Transverse colon (tissue), 4 donors: ENCODE data around the gene SPRN. TPM values are rescaled to one million over a fixed set of nuclear protein-coding genes. Genes with fewer than 3 reads are reported as not detected.

Experiments
- DNase-seq: peaks from one replicate; pipeline ENCODE4 v3.0.0-alpha.2; 2019
- H3K27ac ChIP-seq, 4 donors: fragments of 200-600 bp; sonication (generic); 2 replicates each; pipeline ENCODE4 v1.5.1; 2016 to 2018; ENCODE audit warnings: inconsistent platforms in 4 of 4
- H3K27me3 ChIP-seq: fragments of 200-600 bp; sonication (generic); 2 replicates; pipeline ENCODE4 v1.5.1; 2017; ENCODE audit warnings: inconsistent platforms
- H3K36me3 ChIP-seq, 4 donors: fragments of 200-600 bp; sonication (generic); 2 replicates each; pipeline ENCODE4 v1.5.1; 2017 to 2019; ENCODE audit warnings: inconsistent platforms in 4 of 4
- H3K4me1 ChIP-seq, 4 donors: fragments of 200-600 bp; sonication (generic); 2 replicates each; pipeline ENCODE4 v1.5.1; 2017 to 2020; ENCODE audit warnings: inconsistent platforms in 4 of 4
- H3K4me3 ChIP-seq, 4 donors: fragments of 200-600 bp; sonication (generic); 1 replicate in 1 of 4; 2 replicates in 3 of 4; pipeline versions ENCODE4 v1.5.1 to v1.6.1; 2017 to 2019; ENCODE audit warnings: inconsistent platforms in 4 of 4
- H3K9me3 ChIP-seq, 2 donors: fragments of 200-600 bp; sonication (generic); 2 replicates each; pipeline ENCODE4 v1.5.1; 2017 to 2019; ENCODE audit warnings: inconsistent platforms in 2 of 2
- CTCF ChIP-seq, 5 experiments: fragments of 200-600 bp in 3 of 5; fragments of 450-650 bp in 2 of 5; sonication (generic) in 3 of 5; IDR thresholded peaks; 1 replicate in 2 of 5; 2 replicates in 3 of 5; pipeline ENCODE4 v1.5.1; 2016 to 2017; ENCODE audit warnings: antibody characterized with exemption in 5 of 5, inconsistent platforms in 3 of 5, mild to moderate bottlenecking in 2 of 5, moderate library complexity in 1 of 5
- EP300 ChIP-seq: sonication (generic); formaldehyde crosslinking; IDR thresholded peaks from one replicate; pipeline ENCODE4 v1.6.1; 2017; ENCODE audit warnings: antibody characterized with exemption, low read depth
- POLR2A ChIP-seq: fragments of 450-650 bp; IDR thresholded peaks from one replicate; pipeline ENCODE4 v1.6.1; 2016; ENCODE audit warnings: antibody characterized with exemption, mild to moderate bottlenecking, moderate library complexity
- POLR2AphosphoS5 ChIP-seq, 3 donors: sonication (generic); formaldehyde crosslinking; IDR thresholded peaks; one replicate each; pipeline ENCODE4 v1.6.1; 2016; ENCODE audit warnings: antibody characterized with exemption in 3 of 3
- WGBS, 2 donors: methylation state at CpG; one replicate each; pipeline ENCODE4 v1.1.5; 2018; ENCODE audit warnings: low coverage in 1 of 2; 5-methylcytosine and 5-hydroxymethylcytosine counted together
- in situ Hi-C, 4 donors: fragments of 200-750 bp; cut with MboI; loops; one replicate each; pipeline versions ENCODE4 v1.15.0 to v1.15.1; 2017; ENCODE audit warnings: low sequenced_read_pairs in 3 of 4, low pct_ligation_motif_present in 1 of 4, low pct_unique_long_range_greater_than_20kb in 1 of 4
- intact Hi-C: fragments of 100-400 bp; cut with DNase I; formaldehyde crosslinking; loops from one replicate; pipeline ENCODE4 v1.15.1; 2023; ENCODE audit warnings: low total_unique reads
- total RNA-seq, 4 donors: library from RNA; depleted of rRNA; stranded (reverse); fragments of >200 nt; gene quantifications; one replicate each; pipeline ENCODE4 v1.1.0, GENCODE V29; 2016

Gene SPRN
- total RNA-seq, 4 donors from 2014 or later, result not detected

- in situ Hi-C loops (no loop called here), intact Hi-C loops (no loop called here)
- no peak for DNase-seq
- Histone ChIP-seq H3K27me3 (no peaks in the 10 kb centered on the region), H3K9me3 (peaks cover 0 to under 1% of the 10 kb centered on the region in 2 donors), H3K27ac (no peak overlapping the region), H3K4me1 (no peaks in the 10 kb centered on the region), H3K4me3 (no peak overlapping the region), H3K36me3 (no peaks in the 10 kb centered on the region)
- 75% methylated on average over 10 of the region's 10 CpGs; no CpG with 5 or more reads in 1 of the 2 donors for WGBS, 2 donors
- no peak for TF ChIP-seq CTCF (IDR thresholded peaks at IDR 0.05)
- TF ChIP-seq POLR2AphosphoS5 (IDR thresholded peaks at IDR 0.05), result no peak
- no peak for TF ChIP-seq POLR2A
- TF ChIP-seq EP300, result no peak
Observed at GRCh38 chr10:133454204-133454893, 29.9 kb upstream of the SPRN start.

- intact Hi-C loops, result no loop called here
- H3K36me3 ChIP-seq, result no peaks in the 10 kb centered on the region
- no peaks in the 10 kb centered on the region for H3K27me3 ChIP-seq
- no peaks in the 10 kb centered on the region for H3K4me1 ChIP-seq
- no peak for DNase-seq
- 60 to 89% methylated on average over 1 to 9 of the region's 11 CpGs for WGBS, 2 donors
- no peak within 1 kb of the TSS for H3K4me3 ChIP-seq
- no peak within 1 kb of the TSS for H3K27ac ChIP-seq
- in situ Hi-C loops, result no loop called here
- TF ChIP-seq EP300 (no peak), CTCF (IDR thresholded peaks at IDR 0.05) (no peak), POLR2A (no peak), POLR2AphosphoS5 (IDR thresholded peaks at IDR 0.05) (no peak)
- peaks cover 6 to 7% of the 10 kb centered on the region in 2 donors for H3K9me3 ChIP-seq
Observed at GRCh38 chr10:133453516-133454203, 29.2 kb upstream of the SPRN start, which contains the start of gene SCART1. TSS of gene SCART1 (plus strand) at chr10:133453945. CDS start at chr10:133453998, 53 bp downstream.

- 82 to 87% methylated on average over 4 of the region's 4 CpGs for WGBS, 2 donors
- in situ Hi-C loops (no loop called here), intact Hi-C loops (no loop called here)
- peaks cover 17 to 18% of the 10 kb centered on the region in 2 donors for H3K9me3 ChIP-seq
- DNase-seq, result no peak
- no peaks in the 10 kb centered on the region for H3K4me1 ChIP-seq
- no peaks in the 10 kb centered on the region for H3K27me3 ChIP-seq
- no peak overlapping the region for H3K27ac ChIP-seq
- no peaks in the 10 kb centered on the region for H3K36me3 ChIP-seq
- TF ChIP-seq CTCF (IDR thresholded peaks at IDR 0.05) (no peak), POLR2A (no peak), EP300 (no peak), POLR2AphosphoS5 (IDR thresholded peaks at IDR 0.05) (no peak)
- no peak overlapping the region for H3K4me3 ChIP-seq
Observed at GRCh38 chr10:133452453-133452852, 28.0 kb upstream of the SPRN start.

- WGBS, 2 donors, result 55% methylated on average over 4 of the region's 4 CpGs
- peaks cover 27 to 29% of the 10 kb centered on the region in 2 donors for H3K9me3 ChIP-seq
- H3K4me3 ChIP-seq, result no peak overlapping the region
- no peak for DNase-seq
- no peak overlapping the region for H3K27ac ChIP-seq
- H3K27me3 ChIP-seq, result no peaks in the 10 kb centered on the region
- no peaks in the 10 kb centered on the region for H3K4me1 ChIP-seq
- TF ChIP-seq EP300, result no peak
- no peak for TF ChIP-seq POLR2A
- TF ChIP-seq CTCF (IDR thresholded peaks at IDR 0.05), result no peak
- TF ChIP-seq POLR2AphosphoS5 (IDR thresholded peaks at IDR 0.05), result no peak
- intact Hi-C loops, result no loop called here
- in situ Hi-C loops, result no loop called here
- H3K36me3 ChIP-seq, result no peaks in the 10 kb centered on the region
Observed at GRCh38 chr10:133451346-133451745, 26.9 kb upstream of the SPRN start.
